Ovary (tissue), 9 donors: ENCODE data around the gene ACP7. TPM values are rescaled to one million over a fixed set of nuclear protein-coding genes. Genes with fewer than 3 reads are reported as not detected.
"Not testable (repeated sequence)": the region's sequence is repeated elsewhere in the genome, so short reads cannot be mapped to it uniquely, and the experiment has no call there.

ENCODE experiments used
- DNase-seq, 5 donors: peaks; one replicate each; pipeline ENCODE4 v3.0.0-alpha.2; 2019 to 2020
- H3K27ac ChIP-seq, 2 donors: fragments of 200-600 bp; one replicate each; pipeline versions ENCODE4 v1.5.1 to v1.8.0; 2019 to 2022
- H3K27me3 ChIP-seq: fragments of 200-600 bp; one replicate; pipeline ENCODE4 v1.8.0; 2022
- H3K36me3 ChIP-seq: fragments of 200-600 bp; sonication (generic); one replicate; pipeline ENCODE4 v1.5.1; 2019
- H3K4me1 ChIP-seq: one replicate; pipeline ENCODE4 v1.8.1; 2013; ENCODE audit warnings: mild to moderate bottlenecking, moderate library complexity; ENCODE audit not compliant: insufficient read depth
- H3K4me3 ChIP-seq: fragments of 200-600 bp; sonication (generic); one replicate; pipeline ENCODE4 v1.5.1; 2017
- H3K9me3 ChIP-seq, 2 donors: fragments of 200-600 bp in 1 of 2; sonication (generic) in 1 of 2; one replicate each; pipeline versions ENCODE4 v1.5.1 to v1.8.1; 2013 to 2019; ENCODE audit warnings: mild to moderate bottlenecking in 1 of 2, moderate library complexity in 1 of 2
- CTCF ChIP-seq, 3 donors: fragments of 450-650 bp in 2 of 3; fragments of 200-600 bp in 1 of 3; IDR thresholded peaks; one replicate each; pipeline versions ENCODE4 v1.5.1 to v1.8.0; 2016 to 2022; ENCODE audit warnings: antibody characterized with exemption in 3 of 3, mild to moderate bottlenecking in 1 of 3
- EP300 ChIP-seq: sonication (generic); formaldehyde crosslinking; IDR thresholded peaks from one replicate; pipeline ENCODE4 v1.6.1; 2017; ENCODE audit warnings: antibody characterized with exemption
- POLR2A ChIP-seq: fragments of 450-650 bp; IDR thresholded peaks from one replicate; pipeline ENCODE4 v1.6.1; 2017; ENCODE audit warnings: antibody characterized with exemption, mild to moderate bottlenecking, moderate library complexity
- WGBS, 3 donors: extraction: QIAGEN DNeasy Blood & Tissue Kit in 1 of 3; methylation state at CpG; one replicate each; pipeline versions ENCODE4 v1.1.5 to v1.1.7; 2013 to 2017; 5-methylcytosine and 5-hydroxymethylcytosine counted together
- intact Hi-C, 4 donors: fragments of 100-400 bp; cut with DNase I; formaldehyde crosslinking; loops; one replicate each; pipeline versions ENCODE4 v1.11.0 to v1.15.1; 2022 to 2023
- polyA plus RNA-seq, 2 donors: library from polyadenylated mRNA; stranded (reverse); fragments of 200-250 nt in 1 of 2; fragments of 350-450 nt in 1 of 2; fragmentation: Illumina TruSeq in 1 of 2; extraction: RNeasy Lipid Tissue Mini Kit (QIAGEN cat#74804) in 1 of 2; gene quantifications; one replicate each; pipeline ENCODE4 v1.2.3, GENCODE V29; 2013 to 2014
- total RNA-seq, 7 donors: library from RNA; depleted of rRNA in 2 of 7; stranded (reverse); fragments of >200 nt in 2 of 7; fragmentation: NEBNext Ultra II Directional in 3 of 7; extraction: Animal tissue kit (Norgen Biotek cat#: 25700) in 3 of 7; gene quantifications; one replicate each; pipeline versions ENCODE4 v1.1.0 to v1.2.4, GENCODE V29; 2016 to 2023
- donor health status: DM: no; HTN: no; CAD: no; lungs with moderate emphysema.
- donor health status: DM: no; HTN: no; CAD: no.
- donor health status: Bipolar disorder and iron deficiency.
- donor health status: DM: yes; HTN: yes; CAD: no.
- donor health status: DM: no; HTN: no; CAD: no.
- donor health status: DM: yes; HTN: yes; CAD: no.

ACP7 gene
- total and polyA plus RNA-seq, 9 donors = not detected

DNA sequence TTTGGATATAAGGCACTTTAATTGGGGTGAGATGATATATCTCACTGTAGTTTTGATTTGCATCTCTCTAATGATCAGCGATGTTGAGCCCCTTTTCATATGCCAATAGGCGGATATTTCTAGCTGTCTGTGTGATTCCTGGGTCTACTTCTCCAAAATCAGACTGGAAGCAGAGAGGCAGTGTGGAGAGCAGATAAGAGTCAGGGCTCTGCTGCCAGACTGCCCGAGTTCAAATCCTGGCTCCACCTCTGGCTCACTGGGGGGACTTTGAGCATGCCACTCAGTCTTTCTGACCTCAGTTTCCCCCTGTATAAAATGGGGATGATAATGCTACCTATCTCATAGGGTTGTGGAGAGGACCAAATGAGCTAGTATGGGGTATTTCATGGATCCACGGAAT lies 24.0 kb upstream of the ACP7 start:
- Histone ChIP-seq H3K27me3 (no peaks in the 10 kb centered on the region), H3K4me3 (no peak overlapping the region), H3K9me3 (no peaks in the 10 kb centered on the region), H3K4me1 (no peaks in the 10 kb centered on the region), H3K36me3 (no peaks in the 10 kb centered on the region), H3K27ac (no peak overlapping the region)
- intact Hi-C loops = no loop called here
- WGBS, 3 donors = 71 to 80% (median 78%) methylated on average over 4 of the region's 4 CpGs
- DNase-seq = no peak
- TF ChIP-seq POLR2A = no peak
- no peak for TF ChIP-seq EP300
- no peak for TF ChIP-seq CTCF (IDR thresholded peaks at IDR 0.05)

GRCh38 chr19:39064405-39064804 lies 19.8 kb upstream of the ACP7 start:
- no peak for TF ChIP-seq CTCF (IDR thresholded peaks at IDR 0.05)
- no peak for TF ChIP-seq POLR2A
- TF ChIP-seq EP300 = no peak
- Histone ChIP-seq H3K36me3 (no peaks in the 10 kb centered on the region), H3K9me3 (no peaks in the 10 kb centered on the region), H3K4me3 (no peak overlapping the region), H3K27ac (no peak overlapping the region), H3K4me1 (no peaks in the 10 kb centered on the region), H3K27me3 (no peaks in the 10 kb centered on the region)
- intact Hi-C loops = no loop called here
- 78 to 89% (median 80%) methylated on average over 6 of the region's 6 CpGs for WGBS, 3 donors
- no peak for DNase-seq

GRCh38 chr19:39065928-39066327 lies 18.2 kb upstream of the ACP7 start:
- Histone ChIP-seq H3K4me1 (no peaks in the 10 kb centered on the region), H3K27ac (no peak overlapping the region), H3K27me3 (no peaks in the 10 kb centered on the region), H3K9me3 (no peaks in the 10 kb centered on the region), H3K4me3 (no peak overlapping the region), H3K36me3 (no peaks in the 10 kb centered on the region)
- WGBS, 3 donors = 72 to 75% (median 75%) methylated on average over 3 of the region's 3 CpGs
- intact Hi-C loops = no loop called here
- no peak for TF ChIP-seq CTCF (IDR thresholded peaks at IDR 0.05)
- TF ChIP-seq POLR2A = no peak
- no peak for TF ChIP-seq EP300
- no peak for DNase-seq

DNA sequence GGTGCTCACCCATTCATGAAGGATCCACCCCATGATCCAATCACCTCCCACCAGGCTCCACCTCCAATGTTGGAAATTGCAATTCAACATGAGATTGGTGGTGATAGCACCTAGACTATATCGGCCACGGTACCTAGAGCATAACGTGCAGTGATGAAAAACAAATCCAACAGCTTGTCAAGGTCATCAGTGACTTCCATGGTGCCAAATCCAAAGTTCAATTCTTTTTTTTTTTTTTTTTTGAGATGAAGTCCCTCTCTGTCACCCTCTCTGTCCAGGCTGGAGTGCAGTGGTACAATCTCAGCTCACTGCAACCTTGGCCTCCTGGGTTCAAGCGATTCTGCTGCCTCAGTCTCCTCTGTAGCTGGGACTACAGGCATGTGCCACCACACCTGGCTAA lies 17.1 kb upstream of the ACP7 start:
- no peaks in the 10 kb centered on the region for H3K27me3 ChIP-seq
- H3K36me3 ChIP-seq = no peaks in the 10 kb centered on the region
- no peak overlapping the region for H3K27ac ChIP-seq
- no peak overlapping the region for H3K4me3 ChIP-seq
- no peak for DNase-seq
- intact Hi-C loops = no loop called here
- TF ChIP-seq CTCF (IDR thresholded peaks at IDR 0.05) (no peak), POLR2A (no peak), EP300 (no peak)
- 66 to 75% (median 68%) methylated on average over 4 of the region's 4 CpGs for WGBS, 3 donors
- H3K9me3 ChIP-seq = no peaks in the 10 kb centered on the region
- no peaks in the 10 kb centered on the region for H3K4me1 ChIP-seq

DNA sequence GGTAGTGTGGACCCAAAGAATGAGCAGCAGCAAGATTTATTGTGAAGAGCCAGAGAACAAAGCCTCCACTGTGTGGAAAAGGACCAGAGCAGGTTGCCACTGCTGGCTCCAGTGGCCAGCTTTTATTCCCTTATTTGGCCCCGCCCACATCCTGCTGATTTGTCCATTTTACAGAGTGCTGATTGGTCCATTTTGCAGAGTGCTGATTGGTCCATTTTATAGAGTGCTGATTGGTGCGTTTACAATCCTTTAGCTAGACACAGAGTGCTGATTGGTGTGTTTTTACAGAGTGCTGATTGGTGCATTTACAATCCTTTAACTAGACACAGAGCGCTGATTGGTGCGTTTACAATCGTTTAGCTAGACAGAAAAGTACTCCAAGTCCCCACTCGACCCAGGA lies 15.9 kb upstream of the ACP7 start:
- WGBS, 3 donors = 83 to 84% (median 84%) methylated on average over 6 of the region's 6 CpGs
- H3K36me3 ChIP-seq, H3K27ac ChIP-seq, intact Hi-C loops, DNase-seq, H3K9me3 ChIP-seq, H3K27me3 ChIP-seq, H3K4me3 ChIP-seq, H3K4me1 ChIP-seq: not testable (repeated sequence)
